Breast epithelium (tissue), 3 donors: Measurements from ENCODE around the gene CREB3L1.

Source experiments
- POLR2A ChIP-seq: fragments of 450-650 bp; IDR thresholded peaks from one replicate; pipeline ENCODE4 v1.6.1; 2016; ENCODE audit warnings: antibody characterized with exemption, mild to moderate bottlenecking, moderate library complexity
- POLR2AphosphoS5 ChIP-seq, 3 donors: sonication (generic); formaldehyde crosslinking; IDR thresholded peaks; one replicate each; pipeline ENCODE4 v1.6.1; 2017; ENCODE audit warnings: antibody characterized with exemption in 3 of 3
- TF ChIP-seq, protein P1 (sequence below), 3 donors: fragments of 450-650 bp; IDR thresholded peaks; one replicate each; pipeline ENCODE4 v1.5.1; 2016 to 2017; ENCODE audit warnings: antibody characterized with exemption in 3 of 3, mild to moderate bottlenecking in 3 of 3, moderate library complexity in 3 of 3

DNA sequence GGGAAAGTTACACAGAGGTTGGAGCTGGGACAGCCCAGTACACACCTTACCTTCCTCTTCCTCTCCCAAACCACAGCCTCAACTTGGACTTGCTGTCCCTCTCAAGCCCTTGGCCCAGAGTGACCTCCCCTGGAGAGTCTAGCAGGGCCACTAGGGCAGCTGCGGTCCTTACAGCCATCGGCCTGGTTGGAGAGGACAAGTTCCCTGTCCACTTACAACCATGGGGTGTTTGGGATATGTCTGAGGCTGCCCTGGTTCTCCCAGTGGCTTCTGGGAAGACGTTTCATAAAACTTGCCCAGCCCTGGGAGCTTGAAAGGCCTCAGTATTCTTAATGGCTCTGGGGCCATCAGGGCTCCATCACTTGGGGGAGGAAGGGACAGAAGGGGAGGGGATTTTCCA lies 56.7 kb downstream of the CREB3L1 start:
- TF ChIP-seq, protein P1, sequence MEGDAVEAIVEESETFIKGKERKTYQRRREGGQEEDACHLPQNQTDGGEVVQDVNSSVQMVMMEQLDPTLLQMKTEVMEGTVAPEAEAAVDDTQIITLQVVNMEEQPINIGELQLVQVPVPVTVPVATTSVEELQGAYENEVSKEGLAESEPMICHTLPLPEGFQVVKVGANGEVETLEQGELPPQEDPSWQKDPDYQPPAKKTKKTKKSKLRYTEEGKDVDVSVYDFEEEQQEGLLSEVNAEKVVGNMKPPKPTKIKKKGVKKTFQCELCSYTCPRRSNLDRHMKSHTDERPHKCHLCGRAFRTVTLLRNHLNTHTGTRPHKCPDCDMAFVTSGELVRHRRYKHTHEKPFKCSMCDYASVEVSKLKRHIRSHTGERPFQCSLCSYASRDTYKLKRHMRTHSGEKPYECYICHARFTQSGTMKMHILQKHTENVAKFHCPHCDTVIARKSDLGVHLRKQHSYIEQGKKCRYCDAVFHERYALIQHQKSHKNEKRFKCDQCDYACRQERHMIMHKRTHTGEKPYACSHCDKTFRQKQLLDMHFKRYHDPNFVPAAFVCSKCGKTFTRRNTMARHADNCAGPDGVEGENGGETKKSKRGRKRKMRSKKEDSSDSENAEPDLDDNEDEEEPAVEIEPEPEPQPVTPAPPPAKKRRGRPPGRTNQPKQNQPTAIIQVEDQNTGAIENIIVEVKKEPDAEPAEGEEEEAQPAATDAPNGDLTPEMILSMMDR (IDR thresholded peaks at IDR 0.05) = no peak
- TF ChIP-seq POLR2A (no peak), POLR2AphosphoS5 (IDR thresholded peaks at IDR 0.05) (no peak)
